Neural crest cell (in vitro differentiated cells): ENCODE results near the gene ADGRG1. TPM values are rescaled to one million over a fixed set of nuclear protein-coding genes. Genes with fewer than 3 reads are reported as not detected.

ENCODE experiments used
- DNase-seq: peaks from one replicate; pipeline ENCODE4 v3.0.0; 2021; ENCODE audit warnings: low read depth, mixed read lengths, low spot score
- H3K27ac Mint-ChIP-seq: one replicate; pipeline ENCODE4 v1.8.0; 2021; ENCODE audit warnings: mild to moderate bottlenecking, mixed read lengths; ENCODE audit not compliant: unreplicated experiment
- H3K27me3 Mint-ChIP-seq: 2 replicates; pipeline ENCODE4 v1.8.0; 2021; ENCODE audit warnings: low read depth, mild to moderate bottlenecking, mixed read lengths
- H3K36me3 Mint-ChIP-seq: 2 replicates; pipeline ENCODE4 v1.8.0; 2021; ENCODE audit warnings: low read depth, mild to moderate bottlenecking, mixed read lengths
- H3K4me1 Mint-ChIP-seq: 2 replicates; pipeline ENCODE4 v1.8.0; 2021; ENCODE audit warnings: mixed read lengths
- H3K4me3 Mint-ChIP-seq: one replicate; pipeline ENCODE4 v1.8.0; 2021; ENCODE audit warnings: mild to moderate bottlenecking, mixed read lengths
- H3K9me3 Mint-ChIP-seq: 2 replicates; pipeline ENCODE4 v1.8.0; 2021; ENCODE audit warnings: mixed read lengths
- CTCF ChIP-seq: fragments of 200-600 bp; sonication (generic); conservative IDR thresholded peaks from 2 replicates; pipeline ENCODE4 v1.5.0; 2021; ENCODE audit warnings: antibody characterized with exemption, mild to moderate bottlenecking
- total RNA-seq: library from RNA; stranded (reverse); gene quantifications from 2 replicates; pipeline ENCODE4 v1.2.1, GENCODE V29; 2021

The ADGRG1 gene
- total RNA-seq, 1 donor from 2014 or later, result 58.5 TPM

- Mint-ChIP-seq H3K27me3 (no peaks in the 10 kb centered on the region), H3K36me3 (no peaks in the 10 kb centered on the region)
- DNase-seq, result no peak
Observed at GRCh38 chr16:57701759-57702371, 73.4 kb downstream of the ADGRG1 start.

GRCh38 chr16:57703416-57704010, 75.1 kb downstream of the ADGRG1 start:
- no peak for TF ChIP-seq CTCF
- no peak for DNase-seq
- Mint-ChIP-seq H3K27me3 (no peaks in the 10 kb centered on the region), H3K27ac (no peak overlapping the region), H3K4me1 (peaks cover 21% of the 10 kb centered on the region), H3K9me3 (no peaks in the 10 kb centered on the region), H3K36me3 (no peaks in the 10 kb centered on the region), H3K4me3 (no peak overlapping the region)

More at GRCh38 chr16:57701759-57702371, 73.4 kb downstream of the ADGRG1 start:
- H3K4me1 Mint-ChIP-seq, result peaks cover 21% of the 10 kb centered on the region
- H3K27ac Mint-ChIP-seq, result no peak overlapping the region
- no peaks in the 10 kb centered on the region for H3K9me3 Mint-ChIP-seq
- H3K4me3 Mint-ChIP-seq, result no peak overlapping the region
- TF ChIP-seq CTCF, result no peak

- DNase-seq, result no peak
- Mint-ChIP-seq H3K27me3 (no peaks in the 10 kb centered on the region), H3K27ac (no peak overlapping the region), H3K9me3 (no peaks in the 10 kb centered on the region), H3K4me3 (no peak overlapping the region), H3K36me3 (no peaks in the 10 kb centered on the region), H3K4me1 (peaks cover 21% of the 10 kb centered on the region)
- TF ChIP-seq CTCF, result no peak
Observed at GRCh38 chr16:57704011-57704904, 75.8 kb downstream of the ADGRG1 start.

GRCh38 chr16:57704905-57705852, 76.7 kb downstream of the ADGRG1 start:
- Mint-ChIP-seq H3K36me3 (no peaks in the 10 kb centered on the region), H3K27ac (no peak overlapping the region), H3K4me3 (no peak overlapping the region), H3K9me3 (no peaks in the 10 kb centered on the region), H3K27me3 (no peaks in the 10 kb centered on the region), H3K4me1 (peaks cover 18% of the 10 kb centered on the region)
- no peak for TF ChIP-seq CTCF
- DNase-seq, result no peak

DNA sequence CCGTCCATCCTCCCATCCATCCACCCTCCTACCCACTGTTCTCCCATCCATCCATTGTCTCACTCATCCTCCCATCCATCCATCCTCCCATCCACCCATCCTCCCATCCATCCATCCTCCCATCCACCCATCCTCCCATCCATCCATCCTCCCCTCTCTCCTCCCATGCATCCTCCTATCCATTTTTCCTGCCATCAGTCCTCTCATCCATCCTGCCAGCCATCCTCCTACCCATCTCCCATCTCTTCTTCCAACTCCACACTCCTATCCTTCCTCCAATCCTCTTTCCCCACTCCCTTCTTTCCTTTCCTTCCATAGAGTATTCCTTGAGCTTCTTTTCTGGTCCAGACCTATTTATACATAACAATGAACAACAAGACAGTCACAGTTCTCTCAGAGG, 78.3 kb downstream of the ADGRG1 start:
- no peak for DNase-seq
- Mint-ChIP-seq H3K4me3 (no peak overlapping the region), H3K27me3 (no peaks in the 10 kb centered on the region), H3K4me1 (peaks cover 5% of the 10 kb centered on the region), H3K9me3 (no peaks in the 10 kb centered on the region), H3K27ac (no peak overlapping the region), H3K36me3 (no peaks in the 10 kb centered on the region)
- TF ChIP-seq CTCF, result no peak
